Measurements from ENCODE around the gene ATP5F1E. TPM values are rescaled to one million over a fixed set of nuclear protein-coding genes. Genes with fewer than 3 reads are reported as not detected.

ATP5F1E gene
- total and polyA plus RNA-seq, 4 donors: 11.7 to 148 (median 27.7) TPM

DNA sequence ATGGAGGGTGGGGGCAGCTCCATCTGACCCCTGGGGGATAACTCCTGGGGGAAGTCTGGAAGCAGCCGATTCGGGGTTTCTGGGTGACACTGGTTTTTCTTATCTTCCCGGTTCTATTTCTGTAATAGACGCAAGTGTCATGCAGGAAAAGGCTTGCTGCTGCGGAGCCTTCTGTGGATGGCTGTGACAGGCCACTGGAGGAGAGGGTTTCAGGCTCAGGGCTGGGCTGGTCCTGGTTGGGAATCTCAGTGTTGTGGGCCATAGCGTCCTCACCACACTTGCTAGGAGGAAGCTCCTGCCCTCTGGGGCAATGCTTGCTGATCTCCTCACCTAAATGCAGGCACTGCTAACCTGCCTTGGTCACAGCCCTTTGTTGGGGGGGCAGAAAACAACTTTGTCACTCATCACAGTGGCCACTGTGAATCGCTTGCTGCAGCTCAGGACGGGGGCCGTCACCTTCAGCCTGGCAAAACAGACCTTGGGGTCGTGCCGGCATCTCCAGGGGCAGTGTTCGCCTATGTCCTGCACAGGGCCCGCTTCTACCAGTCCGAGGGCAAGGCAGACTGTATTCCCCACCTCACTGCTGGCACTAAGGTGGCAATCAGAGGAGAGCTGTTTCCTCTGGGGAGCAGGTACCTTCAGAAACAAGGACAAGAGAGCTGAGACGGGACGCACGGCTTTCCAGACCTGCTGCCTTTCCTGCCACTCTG is 17.3 kb downstream of the ATP5F1E start:
- Histone ChIP-seq H3K4me1 (ENCODE audit: control insufficient read depth in 4 of 4, insufficient read depth in 4 of 4, low read length in 3 of 4) (no peaks in the 10 kb centered on the region), H3K36me3 (ENCODE audit: control insufficient read depth in 4 of 4, insufficient read depth in 3 of 4, low read depth in 1 of 4, low read length in 3 of 4) (no peaks in the 10 kb centered on the region), H3K27ac (ENCODE audit: low read depth in 1 of 2, low read length in 2 of 2) (no peak overlapping the region), H3K4me3 (ENCODE audit: low read depth in 1 of 3, low read length in 3 of 3) (no peak overlapping the region), H3K9ac (ENCODE audit: low read depth in 1 of 2, low read length in 2 of 2) (no peak overlapping the region), H3K27me3 (ENCODE audit: control insufficient read depth in 4 of 4, insufficient read depth in 4 of 4, low read length in 3 of 4) (no peaks in the 10 kb centered on the region), H3K9me3 (ENCODE audit: control insufficient read depth in 4 of 4, low read length in 3 of 4) (no peaks in the 10 kb centered on the region)
- WGBS: 85% methylated on average over 17 of the region's 17 CpGs
- TF ChIP-seq SP1 (IDR thresholded peaks at IDR 0.05): no peak
- no peak for TF ChIP-seq RXRA (IDR thresholded peaks at IDR 0.05)
- no peak for TF ChIP-seq HNF4G (IDR thresholded peaks at IDR 0.05)
- no peak for TF ChIP-seq YY1 (IDR thresholded peaks at IDR 0.05)
- TF ChIP-seq, protein P1, sequence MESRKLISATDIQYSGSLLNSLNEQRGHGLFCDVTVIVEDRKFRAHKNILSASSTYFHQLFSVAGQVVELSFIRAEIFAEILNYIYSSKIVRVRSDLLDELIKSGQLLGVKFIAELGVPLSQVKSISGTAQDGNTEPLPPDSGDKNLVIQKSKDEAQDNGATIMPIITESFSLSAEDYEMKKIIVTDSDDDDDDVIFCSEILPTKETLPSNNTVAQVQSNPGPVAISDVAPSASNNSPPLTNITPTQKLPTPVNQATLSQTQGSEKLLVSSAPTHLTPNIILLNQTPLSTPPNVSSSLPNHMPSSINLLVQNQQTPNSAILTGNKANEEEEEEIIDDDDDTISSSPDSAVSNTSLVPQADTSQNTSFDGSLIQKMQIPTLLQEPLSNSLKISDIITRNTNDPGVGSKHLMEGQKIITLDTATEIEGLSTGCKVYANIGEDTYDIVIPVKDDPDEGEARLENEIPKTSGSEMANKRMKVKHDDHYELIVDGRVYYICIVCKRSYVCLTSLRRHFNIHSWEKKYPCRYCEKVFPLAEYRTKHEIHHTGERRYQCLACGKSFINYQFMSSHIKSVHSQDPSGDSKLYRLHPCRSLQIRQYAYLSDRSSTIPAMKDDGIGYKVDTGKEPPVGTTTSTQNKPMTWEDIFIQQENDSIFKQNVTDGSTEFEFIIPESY (IDR thresholded peaks at IDR 0.05): no peak
- TF ChIP-seq FOXA2 (IDR thresholded peaks at IDR 0.05): no peak
- TF ChIP-seq JUND (IDR thresholded peaks at IDR 0.05): no peak
- TF ChIP-seq TAF1 (conservative IDR thresholded peaks at IDR 0.05): no peak
- no peak for TF ChIP-seq GABPA (IDR thresholded peaks at IDR 0.05 in 1 of 2, conservative IDR thresholded peaks at IDR 0.05 in 1 of 2)
- TF ChIP-seq, protein P2, sequence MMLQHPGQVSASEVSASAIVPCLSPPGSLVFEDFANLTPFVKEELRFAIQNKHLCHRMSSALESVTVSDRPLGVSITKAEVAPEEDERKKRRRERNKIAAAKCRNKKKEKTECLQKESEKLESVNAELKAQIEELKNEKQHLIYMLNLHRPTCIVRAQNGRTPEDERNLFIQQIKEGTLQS (IDR thresholded peaks at IDR 0.05): no peak
- TF ChIP-seq, protein P3, sequence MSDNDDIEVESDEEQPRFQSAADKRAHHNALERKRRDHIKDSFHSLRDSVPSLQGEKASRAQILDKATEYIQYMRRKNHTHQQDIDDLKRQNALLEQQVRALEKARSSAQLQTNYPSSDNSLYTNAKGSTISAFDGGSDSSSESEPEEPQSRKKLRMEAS (IDR thresholded peaks at IDR 0.05): no peak
- TF ChIP-seq HNF4A (conservative IDR thresholded peaks at IDR 0.05): no peak
- no peak for DNase-seq (ENCODE audit: low spot score)

DNA sequence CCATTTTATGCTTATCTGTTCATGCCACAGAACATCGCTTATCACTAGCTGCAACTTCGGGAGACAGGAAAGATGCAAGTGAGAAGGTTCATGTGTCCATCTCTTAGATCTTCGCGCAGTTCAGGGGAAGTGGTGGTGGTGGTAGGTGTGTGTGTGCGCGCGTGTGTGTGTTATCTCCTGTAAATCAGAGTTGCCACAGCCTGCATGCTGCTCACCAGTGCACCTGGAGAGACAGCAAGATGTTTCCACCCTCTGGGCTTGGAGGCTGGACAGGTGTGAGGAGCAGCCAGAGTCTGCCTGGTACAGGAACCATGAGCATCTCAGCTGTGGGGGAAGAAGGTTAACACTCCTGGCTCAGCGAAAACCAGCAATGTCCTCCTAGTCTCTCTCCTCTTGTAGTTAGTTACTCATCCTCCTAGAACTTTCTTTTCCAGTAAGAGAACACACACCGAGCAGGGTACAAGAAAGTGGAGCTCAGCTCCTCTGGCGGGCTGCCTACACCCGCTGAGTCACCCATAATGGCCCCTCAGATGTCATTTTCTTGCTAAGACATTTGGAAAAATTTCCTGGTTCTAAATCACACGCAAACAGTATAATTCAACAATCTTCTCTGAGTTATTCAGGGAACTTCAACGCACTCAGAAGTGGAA is 18.1 kb downstream of the ATP5F1E start:
- Histone ChIP-seq H3K4me1 (ENCODE audit: control insufficient read depth in 4 of 4, insufficient read depth in 4 of 4, low read length in 3 of 4) (no peaks in the 10 kb centered on the region), H3K9ac (ENCODE audit: low read depth in 1 of 2, low read length in 2 of 2) (no peak overlapping the region), H3K27me3 (ENCODE audit: control insufficient read depth in 4 of 4, insufficient read depth in 4 of 4, low read length in 3 of 4) (no peaks in the 10 kb centered on the region), H3K27ac (ENCODE audit: low read depth in 1 of 2, low read length in 2 of 2) (no peak overlapping the region), H3K4me3 (ENCODE audit: low read depth in 1 of 3, low read length in 3 of 3) (no peak overlapping the region), H3K36me3 (ENCODE audit: control insufficient read depth in 4 of 4, insufficient read depth in 3 of 4, low read depth in 1 of 4, low read length in 3 of 4) (no peaks in the 10 kb centered on the region), H3K9me3 (ENCODE audit: control insufficient read depth in 4 of 4, low read length in 3 of 4) (no peaks in the 10 kb centered on the region)
- 77% methylated on average over 13 of the region's 13 CpGs for WGBS
- no peak for TF ChIP-seq YY1 (IDR thresholded peaks at IDR 0.05)
- TF ChIP-seq, protein P2 (IDR thresholded peaks at IDR 0.05): no peak
- TF ChIP-seq, protein P4, sequence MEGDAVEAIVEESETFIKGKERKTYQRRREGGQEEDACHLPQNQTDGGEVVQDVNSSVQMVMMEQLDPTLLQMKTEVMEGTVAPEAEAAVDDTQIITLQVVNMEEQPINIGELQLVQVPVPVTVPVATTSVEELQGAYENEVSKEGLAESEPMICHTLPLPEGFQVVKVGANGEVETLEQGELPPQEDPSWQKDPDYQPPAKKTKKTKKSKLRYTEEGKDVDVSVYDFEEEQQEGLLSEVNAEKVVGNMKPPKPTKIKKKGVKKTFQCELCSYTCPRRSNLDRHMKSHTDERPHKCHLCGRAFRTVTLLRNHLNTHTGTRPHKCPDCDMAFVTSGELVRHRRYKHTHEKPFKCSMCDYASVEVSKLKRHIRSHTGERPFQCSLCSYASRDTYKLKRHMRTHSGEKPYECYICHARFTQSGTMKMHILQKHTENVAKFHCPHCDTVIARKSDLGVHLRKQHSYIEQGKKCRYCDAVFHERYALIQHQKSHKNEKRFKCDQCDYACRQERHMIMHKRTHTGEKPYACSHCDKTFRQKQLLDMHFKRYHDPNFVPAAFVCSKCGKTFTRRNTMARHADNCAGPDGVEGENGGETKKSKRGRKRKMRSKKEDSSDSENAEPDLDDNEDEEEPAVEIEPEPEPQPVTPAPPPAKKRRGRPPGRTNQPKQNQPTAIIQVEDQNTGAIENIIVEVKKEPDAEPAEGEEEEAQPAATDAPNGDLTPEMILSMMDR (IDR thresholded peaks at IDR 0.05; ENCODE audit: low read depth, low read length, missing input control): no peak
- TF ChIP-seq, protein P1 (IDR thresholded peaks at IDR 0.05): no peak
- TF ChIP-seq SP1 (IDR thresholded peaks at IDR 0.05): no peak
- TF ChIP-seq HNF4G (IDR thresholded peaks at IDR 0.05): no peak
- no peak for TF ChIP-seq RXRA (IDR thresholded peaks at IDR 0.05)
- TF ChIP-seq FOXA1 (IDR thresholded peaks at IDR 0.05): no peak
- TF ChIP-seq HNF4A (conservative IDR thresholded peaks at IDR 0.05): no peak
- TF ChIP-seq RAD21 (IDR thresholded peaks at IDR 0.05): no peak
- TF ChIP-seq EGR1 (IDR thresholded peaks at IDR 0.05; ENCODE audit: low read depth in 2 of 2): no peak
- TF ChIP-seq TAF1 (conservative IDR thresholded peaks at IDR 0.05): no peak
- TF ChIP-seq, protein P3 (IDR thresholded peaks at IDR 0.05): no peak
- no peak for TF ChIP-seq JUND (IDR thresholded peaks at IDR 0.05)
- TF ChIP-seq GABPA (IDR thresholded peaks at IDR 0.05 in 1 of 2, conservative IDR thresholded peaks at IDR 0.05 in 1 of 2): no peak
- TF ChIP-seq, protein P5, sequence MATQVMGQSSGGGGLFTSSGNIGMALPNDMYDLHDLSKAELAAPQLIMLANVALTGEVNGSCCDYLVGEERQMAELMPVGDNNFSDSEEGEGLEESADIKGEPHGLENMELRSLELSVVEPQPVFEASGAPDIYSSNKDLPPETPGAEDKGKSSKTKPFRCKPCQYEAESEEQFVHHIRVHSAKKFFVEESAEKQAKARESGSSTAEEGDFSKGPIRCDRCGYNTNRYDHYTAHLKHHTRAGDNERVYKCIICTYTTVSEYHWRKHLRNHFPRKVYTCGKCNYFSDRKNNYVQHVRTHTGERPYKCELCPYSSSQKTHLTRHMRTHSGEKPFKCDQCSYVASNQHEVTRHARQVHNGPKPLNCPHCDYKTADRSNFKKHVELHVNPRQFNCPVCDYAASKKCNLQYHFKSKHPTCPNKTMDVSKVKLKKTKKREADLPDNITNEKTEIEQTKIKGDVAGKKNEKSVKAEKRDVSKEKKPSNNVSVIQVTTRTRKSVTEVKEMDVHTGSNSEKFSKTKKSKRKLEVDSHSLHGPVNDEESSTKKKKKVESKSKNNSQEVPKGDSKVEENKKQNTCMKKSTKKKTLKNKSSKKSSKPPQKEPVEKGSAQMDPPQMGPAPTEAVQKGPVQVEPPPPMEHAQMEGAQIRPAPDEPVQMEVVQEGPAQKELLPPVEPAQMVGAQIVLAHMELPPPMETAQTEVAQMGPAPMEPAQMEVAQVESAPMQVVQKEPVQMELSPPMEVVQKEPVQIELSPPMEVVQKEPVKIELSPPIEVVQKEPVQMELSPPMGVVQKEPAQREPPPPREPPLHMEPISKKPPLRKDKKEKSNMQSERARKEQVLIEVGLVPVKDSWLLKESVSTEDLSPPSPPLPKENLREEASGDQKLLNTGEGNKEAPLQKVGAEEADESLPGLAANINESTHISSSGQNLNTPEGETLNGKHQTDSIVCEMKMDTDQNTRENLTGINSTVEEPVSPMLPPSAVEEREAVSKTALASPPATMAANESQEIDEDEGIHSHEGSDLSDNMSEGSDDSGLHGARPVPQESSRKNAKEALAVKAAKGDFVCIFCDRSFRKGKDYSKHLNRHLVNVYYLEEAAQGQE (IDR thresholded peaks at IDR 0.05): no peak
- no peak for TF ChIP-seq NR2F2 (IDR thresholded peaks at IDR 0.05)
- TF ChIP-seq FOXA2 (IDR thresholded peaks at IDR 0.05): no peak
- DNase-seq (ENCODE audit: low spot score): no peak

All from liver (tissue), 9 donors.